HepG2 (cell line): ENCODE results near the gene BORCS5. TPM values are rescaled to one million over a fixed set of nuclear protein-coding genes. Genes with fewer than 3 reads are reported as not detected.

ENCODE experiments used
- BATF2 ChIP-seq: sonication (generic); formaldehyde crosslinking; IDR thresholded peaks from 2 replicates; pipeline ENCODE4 v1.8.0; 2022; ENCODE audit warnings: mild to moderate bottlenecking, missing genetic modification reagents, moderate library complexity
- BCL6 ChIP-seq: IDR thresholded peaks from 2 replicates; pipeline ENCODE4 v1.6.1; 2016; ENCODE audit warnings: missing genetic modification reagents, missing compliant biosample characterization
- FOSL2 ChIP-seq: sonication (generic); formaldehyde crosslinking; IDR thresholded peaks from 2 replicates; pipeline ENCODE4 v1.4.0; 2020; ENCODE audit warnings: missing genetic modification reagents
- FOXJ3 ChIP-seq: sonication (generic); formaldehyde crosslinking; IDR thresholded peaks from 2 replicates; pipeline ENCODE4 v1.4.0; 2020; ENCODE audit warnings: missing genetic modification reagents, mild to moderate bottlenecking, borderline replicate concordance
- GFI1 ChIP-seq: sonication (generic); formaldehyde crosslinking; IDR thresholded peaks from 2 replicates; pipeline ENCODE4 v1.5.0; 2020; ENCODE audit warnings: missing genetic modification reagents, mild to moderate bottlenecking, borderline replicate concordance
- KDM1A ChIP-seq: IDR thresholded peaks from 2 replicates; pipeline ENCODE4 v1.6.1; 2016; ENCODE audit warnings: missing compliant biosample characterization
- LCORL ChIP-seq, 2 experiments: fragments of 450-650 bp in 1 of 2; sonication (generic) in 1 of 2; formaldehyde crosslinking in 1 of 2; IDR thresholded peaks; 2 replicates each; pipeline versions ENCODE4 v1.5.0 to v1.6.1; 2017 to 2020; ENCODE audit warnings: antibody characterized with exemption in 1 of 2, missing genetic modification reagents in 1 of 2
- MED13 ChIP-seq: sonication (generic); formaldehyde crosslinking; IDR thresholded peaks from 2 replicates; pipeline ENCODE4 v1.5.0; 2020; ENCODE audit warnings: missing genetic modification reagents
- MXI1 ChIP-seq: IDR thresholded peaks from 3 replicates; pipeline ENCODE4 v1.6.1; 2012; ENCODE audit warnings: low read depth, low read length, inconsistent platforms, borderline replicate concordance
- MYPOP ChIP-seq: sonication (generic); formaldehyde crosslinking; IDR thresholded peaks from 2 replicates; pipeline ENCODE4 v1.8.1; 2023; ENCODE audit warnings: mild to moderate bottlenecking, moderate library complexity, missing genetic modification reagents
- NFIB ChIP-seq: sonication (generic); formaldehyde crosslinking; IDR thresholded peaks from 2 replicates; pipeline ENCODE4 v1.9.0; 2021; ENCODE audit warnings: missing genetic modification reagents, mild to moderate bottlenecking, borderline replicate concordance
- NFRKB ChIP-seq: fragments of 450-650 bp; IDR thresholded peaks from 2 replicates; pipeline ENCODE4 v1.6.1; 2017
- NR2F2 ChIP-seq: IDR thresholded peaks from 2 replicates; pipeline ENCODE4 v1.6.1; 2012; ENCODE audit warnings: low read depth, inconsistent platforms, borderline replicate concordance
- TFDP1 ChIP-seq: IDR thresholded peaks from 2 replicates; pipeline ENCODE4 v1.6.1; 2016; ENCODE audit warnings: missing compliant biosample characterization, missing genetic modification reagents, borderline replicate concordance
- TMF1 ChIP-seq: sonication (generic); formaldehyde crosslinking; IDR thresholded peaks from 2 replicates; pipeline ENCODE4 v1.8.1; 2022; ENCODE audit warnings: low read depth, missing genetic modification reagents
- TOE1 ChIP-seq: sonication (generic); formaldehyde crosslinking; IDR thresholded peaks from 2 replicates; pipeline ENCODE4 v1.4.0; 2020; ENCODE audit warnings: mild to moderate bottlenecking, missing genetic modification reagents
- ZNF256 ChIP-seq: sonication (generic); formaldehyde crosslinking; conservative IDR thresholded peaks from 2 replicates; pipeline ENCODE4 v1.4.0; 2020; ENCODE audit warnings: missing genetic modification reagents
- ZNF275 ChIP-seq: sonication (generic); formaldehyde crosslinking; IDR thresholded peaks from 2 replicates; pipeline ENCODE4 v1.8.0; 2022; ENCODE audit warnings: missing genetic modification reagents, mild to moderate bottlenecking, inconsistent platforms, borderline replicate concordance
- ZNF564 ChIP-seq: sonication (generic); formaldehyde crosslinking; IDR thresholded peaks from 2 replicates; pipeline ENCODE4 v1.8.1; 2023; ENCODE audit warnings: mild to moderate bottlenecking, missing genetic modification reagents
- ZNF577 ChIP-seq: sonication (generic); formaldehyde crosslinking; IDR thresholded peaks from 2 replicates; pipeline ENCODE4 v1.4.0; 2020; ENCODE audit warnings: mild to moderate bottlenecking, low read depth, missing genetic modification reagents, borderline replicate concordance
- polyA plus RNA-seq, 8 experiments: library from polyadenylated mRNA; depleted of rRNA in 3 of 8; stranded (reverse) in 7 of 8; unstranded in 1 of 8; fragments of >200 nt; fragmentation: Illumina TruSeq in 4 of 8; extraction: Trizol in 4 of 8; gene quantifications; 2 replicates each; pipeline versions ENCODE4 v1.2.1 to v1.2.3, GENCODE V29; 2011 to 2016; ENCODE audit warnings: low read depth in 4 of 8, missing spikeins in 1 of 8, mixed read lengths in 1 of 8; ENCODE audit not compliant: insufficient read depth in 1 of 8
- total RNA-seq, 5 experiments: library from RNA; depleted of rRNA; stranded (reverse); fragments of >200 nt; fragmentation: Illumina TruSeq; extraction: Trizol; gene quantifications; 2 replicates each; pipeline ENCODE4 v1.2.3, GENCODE V29; 2016; ENCODE audit warnings: low read depth in 1 of 5
- TF ChIP-seq, protein P1 (sequence below): sonication (generic); formaldehyde crosslinking; IDR thresholded peaks from 2 replicates; pipeline ENCODE4 v1.4.0; 2020; ENCODE audit warnings: missing genetic modification reagents, borderline replicate concordance
- TF ChIP-seq, protein P2 (sequence below): sonication (generic); formaldehyde crosslinking; IDR thresholded peaks from 2 replicates; pipeline ENCODE4 v1.8.0; 2022; ENCODE audit warnings: mild to moderate bottlenecking, missing genetic modification reagents, borderline replicate concordance

BORCS5 gene
- total and polyA plus RNA-seq, 2 of the 13 experiments (the other 11 are each of a cell fraction or from before 2014, with no cell fraction given): 3.9 to 4.7 TPM

DNA sequence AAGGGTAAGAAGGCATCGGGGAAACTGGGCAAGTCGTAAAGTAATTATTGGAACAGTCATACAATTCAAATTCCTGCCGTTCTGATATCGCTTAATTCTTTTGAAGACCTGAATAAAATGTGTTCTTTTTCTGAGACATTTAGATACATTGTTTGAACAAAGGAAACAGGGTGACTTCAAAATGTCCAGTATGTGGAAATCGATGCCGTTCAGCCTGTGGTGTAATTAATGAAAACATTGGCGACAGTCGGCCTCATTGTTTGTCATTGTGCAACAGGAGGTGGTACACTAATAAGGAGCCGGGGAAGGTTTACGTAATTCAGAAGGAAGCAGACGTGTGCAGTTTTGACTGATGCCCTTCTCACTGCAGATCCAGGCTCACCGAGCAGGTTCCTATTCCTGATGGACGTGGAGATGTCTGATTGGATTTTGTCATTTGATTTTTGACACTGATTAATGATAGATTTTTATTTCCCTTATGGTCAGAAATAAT lies 92.7 kb downstream of the BORCS5 start (continued):
- no peak for TF ChIP-seq ZNF275 (CRISPR knock-in tag)
- TF ChIP-seq NR2F2: peak; percentile 80; the same call in 1 of the 2 replicates
- no peak for TF ChIP-seq ZNF577 (CRISPR knock-in tag)
- TF ChIP-seq MED13: peak; percentile 98
- TF ChIP-seq MYPOP (CRISPR knock-in tag): peak; percentile 64; the same call in 1 of the 2 replicates
- TF ChIP-seq TOE1 (CRISPR knock-in tag): no peak
- TF ChIP-seq ZNF564: 0 out of 2 replicates have a peak, but pooled peaks have one; percentile 23
- no peak for TF ChIP-seq NFRKB
- peak; percentile 98 for TF ChIP-seq FOXJ3
- TF ChIP-seq, protein P1, sequence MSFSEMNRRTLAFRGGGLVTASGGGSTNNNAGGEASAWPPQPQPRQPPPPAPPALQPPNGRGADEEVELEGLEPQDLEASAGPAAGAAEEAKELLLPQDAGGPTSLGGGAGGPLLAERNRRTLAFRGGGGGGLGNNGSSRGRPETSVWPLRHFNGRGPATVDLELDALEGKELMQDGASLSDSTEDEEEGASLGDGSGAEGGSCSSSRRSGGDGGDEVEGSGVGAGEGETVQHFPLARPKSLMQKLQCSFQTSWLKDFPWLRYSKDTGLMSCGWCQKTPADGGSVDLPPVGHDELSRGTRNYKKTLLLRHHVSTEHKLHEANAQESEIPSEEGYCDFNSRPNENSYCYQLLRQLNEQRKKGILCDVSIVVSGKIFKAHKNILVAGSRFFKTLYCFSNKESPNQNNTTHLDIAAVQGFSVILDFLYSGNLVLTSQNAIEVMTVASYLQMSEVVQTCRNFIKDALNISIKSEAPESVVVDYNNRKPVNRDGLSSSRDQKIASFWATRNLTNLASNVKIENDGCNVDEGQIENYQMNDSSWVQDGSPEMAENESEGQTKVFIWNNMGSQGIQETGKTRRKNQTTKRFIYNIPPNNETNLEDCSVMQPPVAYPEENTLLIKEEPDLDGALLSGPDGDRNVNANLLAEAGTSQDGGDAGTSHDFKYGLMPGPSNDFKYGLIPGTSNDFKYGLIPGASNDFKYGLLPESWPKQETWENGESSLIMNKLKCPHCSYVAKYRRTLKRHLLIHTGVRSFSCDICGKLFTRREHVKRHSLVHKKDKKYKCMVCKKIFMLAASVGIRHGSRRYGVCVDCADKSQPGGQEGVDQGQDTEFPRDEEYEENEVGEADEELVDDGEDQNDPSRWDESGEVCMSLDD (CRISPR knock-in tag): no peak
- TF ChIP-seq, protein P2, sequence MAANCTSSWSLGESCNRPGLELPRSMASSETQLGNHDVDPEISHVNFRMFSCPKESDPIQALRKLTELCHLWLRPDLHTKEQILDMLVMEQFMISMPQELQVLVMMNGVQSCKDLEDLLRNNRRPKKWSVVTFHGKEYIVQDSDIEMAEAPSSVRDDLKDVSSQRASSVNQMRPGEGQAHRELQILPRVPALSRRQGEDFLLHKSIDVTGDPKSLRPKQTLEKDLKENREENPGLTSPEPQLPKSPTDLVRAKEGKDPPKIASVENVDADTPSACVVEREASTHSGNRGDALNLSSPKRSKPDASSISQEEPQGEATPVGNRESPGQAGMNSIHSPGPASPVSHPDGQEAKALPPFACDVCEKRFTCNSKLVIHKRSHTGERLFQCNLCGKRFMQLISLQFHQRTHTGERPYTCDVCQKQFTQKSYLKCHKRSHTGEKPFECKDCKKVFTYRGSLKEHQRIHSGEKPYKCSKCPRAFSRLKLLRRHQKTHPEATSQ (CRISPR knock-in tag): peak; percentile 91; the same call in 1 of the 2 replicates
- peak; percentile 35; the same call in 1 of the 3 replicates for TF ChIP-seq MXI1
- TF ChIP-seq KDM1A (CRISPR knock-in tag): peak; percentile 78; the same call in 1 of the 2 replicates
- TF ChIP-seq NFIB (CRISPR knock-in tag): no peak
- no peak for TF ChIP-seq LCORL (IDR thresholded peaks at IDR 0.05)
- TF ChIP-seq LCORL (CRISPR knock-in tag; IDR thresholded peaks at IDR 0.05): 0 out of 2 replicates have a peak, but pooled peaks have one; percentile 41
- peak; percentile 92 for TF ChIP-seq FOSL2 (CRISPR knock-in tag)
- no peak for TF ChIP-seq ZNF256 (CRISPR knock-in tag)
- no peak for TF ChIP-seq TMF1 (CRISPR knock-in tag)
- no peak; the same call in 1 of the 2 replicates for TF ChIP-seq TFDP1 (CRISPR knock-in tag)
- no peak for TF ChIP-seq BATF2 (CRISPR knock-in tag)
- peak; percentile 66 for TF ChIP-seq GFI1 (CRISPR knock-in tag)
- TF ChIP-seq BCL6 (CRISPR knock-in tag): peak; percentile 91
